SJCRH30 (cell line): ENCODE data around the gene GOLGA6A. TPM values are rescaled to one million over a fixed set of nuclear protein-coding genes. Genes with fewer than 3 reads are reported as not detected.

ENCODE experiments used
- DNase-seq, 2 experiments: peaks; one replicate each; pipeline ENCODE4 v3.0.0-alpha.2; 2015 to 2020
- H3K27ac ChIP-seq: fragments of 250-450 bp; sonication (Bioruptor Pico); 2 replicates; pipeline ENCODE4 v1.5.1; 2020; ENCODE audit warnings: mild to moderate bottlenecking, moderate library complexity
- H3K27me3 ChIP-seq: fragments of 250-450 bp; sonication (Bioruptor Pico); 2 replicates; pipeline ENCODE4 v1.5.1; 2020; ENCODE audit warnings: mild to moderate bottlenecking, moderate library complexity
- H3K36me3 ChIP-seq: fragments of 250-450 bp; sonication (Bioruptor Pico); 2 replicates; pipeline ENCODE4 v1.5.1; 2020; ENCODE audit warnings: mild to moderate bottlenecking, moderate library complexity
- H3K4me1 ChIP-seq: fragments of 250-450 bp; sonication (Bioruptor Pico); 2 replicates; pipeline ENCODE4 v1.5.1; 2020; ENCODE audit warnings: mild to moderate bottlenecking, moderate library complexity
- H3K4me3 ChIP-seq: fragments of 250-450 bp; sonication (Bioruptor Pico); 2 replicates; pipeline ENCODE4 v1.5.1; 2020; ENCODE audit warnings: mild to moderate bottlenecking, moderate library complexity
- H3K9me3 ChIP-seq: fragments of 250-450 bp; sonication (Bioruptor Pico); replicated peaks from 2 replicates; pipeline ENCODE4 v1.5.1; 2020; ENCODE audit warnings: mild to moderate bottlenecking, moderate library complexity
- total RNA-seq: library from RNA; depleted of rRNA; stranded (reverse); fragments of >200 nt; shearing (Covaris generic); gene quantifications from 2 replicates; pipeline ENCODE4 v1.2.3, GENCODE V29; 2014; rRNA removed

Gene GOLGA6A
- total RNA-seq, 1 experiment from 2014 or later, result not detected

- no peak overlapping the region for H3K27ac ChIP-seq
- no peak overlapping the region for H3K4me3 ChIP-seq
- no peak for DNase-seq
- H3K4me1 ChIP-seq, result no peaks in the 10 kb centered on the region
- peaks cover 4% of the 10 kb centered on the region; the same call in 1 of the 2 replicates for H3K36me3 ChIP-seq
- H3K27me3 ChIP-seq, result no peaks in the 10 kb centered on the region
- no peaks in the 10 kb centered on the region for H3K9me3 ChIP-seq
These were observed 59.5 kb downstream of the GOLGA6A start for GRCh38 chr15:74022706-74023470.

Other genes with a start within 250 kb of the GOLGA6A start
- not detected in 2 replicates for gene TBC1D21, start 209.0 kb downstream of the GOLGA6A start, total RNA-seq
- 31.3 and 33.3 TPM in 2 replicates for gene LOXL1, start 156.1 kb downstream of the GOLGA6A start, total RNA-seq
- 3.0 and 5.1 TPM in 2 replicates for gene STOML1, start 90.3 kb downstream of the GOLGA6A start, total RNA-seq
- 9.8 and 11.7 TPM in 2 replicates for gene PML, start 87.8 kb downstream of the GOLGA6A start, total RNA-seq
- 0.30 TPM in 1 of 2 replicates, not detected in the other for gene ISLR2, start 48.0 kb upstream of the GOLGA6A start, total RNA-seq
- gene ISLR, start 91.2 kb upstream of the GOLGA6A start, total RNA-seq, result 19.8 and 27.7 TPM in 2 replicates
- gene STRA6, start 120.2 kb upstream of the GOLGA6A start, total RNA-seq, result 67.8 and 94.4 TPM in 2 replicates
- 0.38 and 1.2 TPM in 2 replicates for gene CCDC33, start 153.8 kb upstream of the GOLGA6A start, total RNA-seq